Measurements from ENCODE around the gene ARHGAP28.

ARHGAP28 gene

DNA sequence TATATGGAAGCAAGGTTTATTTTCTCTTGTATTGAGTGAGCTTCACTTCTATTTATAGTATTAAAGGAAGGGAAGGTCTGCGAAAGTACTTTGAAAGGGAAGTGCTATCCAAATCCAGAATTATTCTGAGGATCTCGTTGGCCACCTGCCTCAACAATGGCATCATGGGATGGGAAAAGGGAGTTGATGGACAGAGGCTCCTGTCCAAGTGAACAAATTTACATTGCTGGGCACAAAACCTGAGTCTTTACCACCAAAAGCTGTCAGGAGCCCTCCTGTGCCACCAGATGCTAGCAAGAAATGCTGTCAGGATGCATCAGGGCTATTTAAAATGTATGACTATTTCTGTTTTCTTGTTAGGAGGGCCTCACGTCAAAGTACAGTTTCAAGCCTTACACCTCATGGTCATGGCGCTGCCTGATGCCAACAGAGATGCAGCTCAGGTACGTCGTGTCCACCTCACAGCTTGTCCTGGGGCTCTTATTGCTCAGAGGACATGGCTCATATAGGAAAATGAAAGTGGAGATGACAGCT lies 157.3 kb downstream of the ARHGAP28 start:
- Histone ChIP-seq H3K23ac (ENCODE audit: low read length in 2 of 2) (no peak overlapping the region), H3K4ac (ENCODE audit: low read depth in 1 of 2, low read length in 2 of 2) (no peak overlapping the region), H3K36me3 (ENCODE audit: control insufficient read depth in 1 of 2, insufficient read depth in 2 of 2, low read depth in 1 of 2, low read length in 2 of 2) (peaks cover 2 to 35% of the 10 kb centered on the region in 2 experiments), H3K4me2 (ENCODE audit: low read length, poor library complexity, severe bottlenecking) (no peak overlapping the region), H2AK5ac (ENCODE audit: low read length, severe bottlenecking) (no peak overlapping the region), H2AFZ (ENCODE audit: low read depth, low read length) (no peak overlapping the region), H2BK15ac (ENCODE audit: low read depth, poor library complexity, severe bottlenecking) (no peak overlapping the region), H3K27me3 (ENCODE audit: control insufficient read depth in 1 of 2, insufficient read depth in 1 of 2, low read length in 2 of 2) (no peaks in the 10 kb centered on the region), H2BK120ac (ENCODE audit: low read depth, low read length) (no peak overlapping the region), H3K79me1 (replicated peaks; ENCODE audit: low read length, poor library complexity, severe bottlenecking) (no peaks in the 10 kb centered on the region), H3K9me3 (ENCODE audit: control insufficient read depth, low read length) (no peaks in the 10 kb centered on the region), H2BK5ac (ENCODE audit: low read depth, low read length, poor library complexity, severe bottlenecking) (no peak overlapping the region), H3K4me1 (ENCODE audit: control insufficient read depth, insufficient read depth, low read depth, low read length) (no peaks in the 10 kb centered on the region), H3K18ac (ENCODE audit: low read depth in 1 of 2, low read length in 2 of 2) (no peak overlapping the region), H3K4me3 (ENCODE audit: insufficient read depth in 1 of 2, low read depth in 1 of 2, low read length in 2 of 2) (no peak overlapping the region), H2BK12ac (ENCODE audit: low read length in 2 of 2) (no peak overlapping the region), H4K91ac (ENCODE audit: low read length) (no peak overlapping the region), H3K27ac (ENCODE audit: low read length, poor library complexity, severe bottlenecking) (no peak overlapping the region), H3K9ac (ENCODE audit: low read length) (no peak overlapping the region), H4K8ac (ENCODE audit: low read length) (no peak overlapping the region), H3K14ac (ENCODE audit: low read length in 2 of 2) (no peak overlapping the region)
- WGBS, result 79% methylated on average over 6 of the region's 6 CpGs
- no peak for DNase-seq

DNA sequence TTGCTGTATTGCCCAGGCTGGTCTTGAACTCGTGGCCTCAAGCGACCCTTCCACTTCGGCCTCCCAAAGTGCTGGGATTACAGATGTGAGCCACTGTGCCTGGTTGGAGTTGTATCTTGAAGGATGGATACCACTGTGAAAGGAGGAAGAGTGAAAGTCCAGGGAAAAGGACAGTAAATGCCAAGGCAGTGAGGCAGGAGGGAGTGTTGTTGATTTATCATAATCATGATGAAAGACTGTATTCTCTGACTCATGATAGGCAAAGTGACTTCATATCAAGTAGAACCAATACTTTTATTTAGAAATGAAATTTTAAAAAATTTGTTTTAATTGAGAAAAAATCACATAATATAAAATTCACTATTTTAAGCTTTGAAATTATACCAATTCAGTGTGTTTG lies 162.3 kb downstream of the ARHGAP28 start:
- Histone ChIP-seq H2AK5ac (ENCODE audit: low read length, severe bottlenecking) (no peak overlapping the region), H3K27ac (ENCODE audit: low read length, poor library complexity, severe bottlenecking) (no peak overlapping the region), H3K27me3 (ENCODE audit: control insufficient read depth in 1 of 2, insufficient read depth in 1 of 2, low read length in 2 of 2) (no peaks in the 10 kb centered on the region), H3K4ac (ENCODE audit: low read depth in 1 of 2, low read length in 2 of 2) (no peak overlapping the region), H3K18ac (ENCODE audit: low read depth in 1 of 2, low read length in 2 of 2) (no peak overlapping the region), H2BK5ac (ENCODE audit: low read depth, low read length, poor library complexity, severe bottlenecking) (no peak overlapping the region), H4K8ac (ENCODE audit: low read length) (no peak overlapping the region), H3K4me1 (ENCODE audit: control insufficient read depth, insufficient read depth, low read depth, low read length) (no peaks in the 10 kb centered on the region), H3K9me3 (ENCODE audit: control insufficient read depth, low read length) (no peaks in the 10 kb centered on the region), H2BK15ac (ENCODE audit: low read depth, poor library complexity, severe bottlenecking) (no peak overlapping the region), H3K79me1 (replicated peaks; ENCODE audit: low read length, poor library complexity, severe bottlenecking) (no peaks in the 10 kb centered on the region), H3K4me2 (ENCODE audit: low read length, poor library complexity, severe bottlenecking) (no peak overlapping the region), H2AFZ (ENCODE audit: low read depth, low read length) (no peak overlapping the region), H3K23ac (ENCODE audit: low read length in 2 of 2) (no peak overlapping the region), H3K9ac (ENCODE audit: low read length) (no peak overlapping the region), H2BK120ac (ENCODE audit: low read depth, low read length) (no peak overlapping the region), H3K36me3 (ENCODE audit: control insufficient read depth in 1 of 2, insufficient read depth in 2 of 2, low read depth in 1 of 2, low read length in 2 of 2) (peaks cover 5 to 57% of the 10 kb centered on the region in 2 experiments), H3K4me3 (ENCODE audit: insufficient read depth in 1 of 2, low read depth in 1 of 2, low read length in 2 of 2) (no peak overlapping the region), H2BK12ac (ENCODE audit: low read length in 2 of 2) (no peak overlapping the region), H4K91ac (ENCODE audit: low read length) (no peak overlapping the region), H3K14ac (ENCODE audit: low read length in 2 of 2) (no peak overlapping the region)
- no peak for DNase-seq
- 95% methylated on average over 3 of the region's 3 CpGs for WGBS

DNA sequence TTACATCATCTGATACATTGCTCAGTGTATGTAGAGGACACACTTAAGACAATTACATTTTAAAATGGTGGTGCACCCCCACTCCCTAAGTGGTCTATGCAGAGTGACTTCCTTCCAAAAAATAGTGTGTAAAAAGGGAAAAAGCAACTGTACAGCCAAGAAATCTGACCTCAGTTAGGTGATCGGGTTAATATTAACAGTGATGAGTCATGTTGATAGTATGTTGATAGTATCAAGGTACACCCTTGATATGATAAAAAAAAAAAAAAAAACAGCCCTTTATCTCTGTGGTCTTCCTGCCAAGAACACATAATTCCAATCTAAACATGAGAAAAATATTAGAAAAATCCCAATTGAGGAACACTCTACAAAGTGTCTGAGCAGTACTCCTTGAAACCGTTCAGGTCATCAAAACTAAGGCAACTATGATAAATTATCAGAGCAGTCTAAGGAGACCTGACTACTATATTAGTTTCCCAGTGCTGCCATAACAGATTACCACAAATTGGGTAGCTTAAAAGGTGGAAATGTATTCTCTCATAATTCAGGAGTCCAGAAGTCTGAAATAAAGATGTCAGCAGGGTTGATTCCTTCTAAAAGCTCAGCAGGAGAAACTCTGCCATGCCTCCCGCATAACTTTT lies 171.9 kb downstream of the ARHGAP28 start:
- Histone ChIP-seq H2BK5ac (ENCODE audit: low read depth, low read length, poor library complexity, severe bottlenecking) (no peak overlapping the region), H2BK120ac (ENCODE audit: low read depth, low read length) (no peak overlapping the region), H2AK5ac (ENCODE audit: low read length, severe bottlenecking) (no peak overlapping the region), H3K27ac (ENCODE audit: low read length, poor library complexity, severe bottlenecking) (no peak overlapping the region), H3K18ac (ENCODE audit: low read depth in 1 of 2, low read length in 2 of 2) (no peak overlapping the region), H3K23ac (ENCODE audit: low read length in 2 of 2) (no peak overlapping the region), H4K8ac (ENCODE audit: low read length) (no peak overlapping the region), H2AFZ (ENCODE audit: low read depth, low read length) (no peak overlapping the region), H3K4me1 (ENCODE audit: control insufficient read depth, insufficient read depth, low read depth, low read length) (no peaks in the 10 kb centered on the region), H3K14ac (ENCODE audit: low read length in 2 of 2) (no peak overlapping the region), H3K79me1 (replicated peaks; ENCODE audit: low read length, poor library complexity, severe bottlenecking) (no peaks in the 10 kb centered on the region), H3K9me3 (ENCODE audit: control insufficient read depth, low read length) (peaks cover 29% of the 10 kb centered on the region), H4K91ac (ENCODE audit: low read length) (no peak overlapping the region), H3K36me3 (ENCODE audit: control insufficient read depth in 1 of 2, insufficient read depth in 2 of 2, low read depth in 1 of 2, low read length in 2 of 2) (peaks cover 6 to 32% of the 10 kb centered on the region in 2 experiments), H2BK15ac (ENCODE audit: low read depth, poor library complexity, severe bottlenecking) (no peak overlapping the region), H3K4me2 (ENCODE audit: low read length, poor library complexity, severe bottlenecking) (no peak overlapping the region), H2BK12ac (ENCODE audit: low read length in 2 of 2) (no peak overlapping the region), H3K27me3 (ENCODE audit: control insufficient read depth in 1 of 2, insufficient read depth in 1 of 2, low read length in 2 of 2) (no peaks in the 10 kb centered on the region), H3K4ac (ENCODE audit: low read depth in 1 of 2, low read length in 2 of 2) (no peak overlapping the region), H3K9ac (ENCODE audit: low read length) (no peak overlapping the region), H3K4me3 (ENCODE audit: insufficient read depth in 1 of 2, low read depth in 1 of 2, low read length in 2 of 2) (no peak overlapping the region)
- WGBS, result 69% methylated on average over 2 of the region's 3 CpGs
- DNase-seq, result no peak

DNA sequence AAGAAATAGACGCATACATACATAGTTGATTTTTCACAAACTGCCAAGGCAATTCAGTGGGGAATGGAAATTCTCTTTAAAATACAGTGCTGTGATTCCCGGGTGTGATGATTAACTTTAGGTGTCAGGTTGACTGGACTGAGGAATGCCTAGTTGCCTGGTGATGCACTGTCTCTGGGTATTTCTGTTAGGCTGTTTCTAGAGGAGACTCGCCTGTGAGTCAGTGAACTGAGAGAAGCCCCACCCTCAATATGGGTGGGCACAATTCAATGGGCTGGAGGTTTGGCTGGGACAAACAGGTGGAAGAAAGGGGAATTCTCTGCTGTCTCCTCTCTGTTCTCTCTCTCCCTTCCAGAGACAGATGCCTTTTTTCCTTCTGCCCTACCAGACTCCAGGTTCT lies 187.6 kb downstream of the ARHGAP28 start:
- Histone ChIP-seq H3K18ac (ENCODE audit: low read depth in 1 of 2, low read length in 2 of 2) (no peak overlapping the region), H2BK15ac (ENCODE audit: low read depth, poor library complexity, severe bottlenecking) (no peak overlapping the region), H3K27ac (ENCODE audit: low read length, poor library complexity, severe bottlenecking) (peak overlapping the region; percentile 1), H3K36me3 (ENCODE audit: control insufficient read depth in 1 of 2, insufficient read depth in 2 of 2, low read depth in 1 of 2, low read length in 2 of 2) (peaks cover 0 to 16% of the 10 kb centered on the region in 2 experiments), H3K4me1 (ENCODE audit: control insufficient read depth, insufficient read depth, low read depth, low read length) (peaks cover 2% of the 10 kb centered on the region), H2BK12ac (ENCODE audit: low read length in 2 of 2) (no peak overlapping the region), H3K4me2 (ENCODE audit: low read length, poor library complexity, severe bottlenecking) (no peak overlapping the region), H3K23ac (ENCODE audit: low read length in 2 of 2) (no peak overlapping the region), H2AFZ (ENCODE audit: low read depth, low read length) (no peak overlapping the region), H3K4ac (ENCODE audit: low read depth in 1 of 2, low read length in 2 of 2) (no peak overlapping the region), H3K9me3 (ENCODE audit: control insufficient read depth, low read length) (no peaks in the 10 kb centered on the region), H2AK5ac (ENCODE audit: low read length, severe bottlenecking) (no peak overlapping the region), H3K14ac (ENCODE audit: low read length in 2 of 2) (no peak overlapping the region), H2BK120ac (ENCODE audit: low read depth, low read length) (no peak overlapping the region), H4K91ac (ENCODE audit: low read length) (no peak overlapping the region), H3K9ac (ENCODE audit: low read length) (no peak overlapping the region), H3K27me3 (ENCODE audit: control insufficient read depth in 1 of 2, insufficient read depth in 1 of 2, low read length in 2 of 2) (peaks cover 0 to 8% of the 10 kb centered on the region in 2 experiments), H3K4me3 (ENCODE audit: insufficient read depth in 1 of 2, low read depth in 1 of 2, low read length in 2 of 2) (no peak overlapping the region), H2BK5ac (ENCODE audit: low read depth, low read length, poor library complexity, severe bottlenecking) (no peak overlapping the region), H3K79me1 (replicated peaks; ENCODE audit: low read length, poor library complexity, severe bottlenecking) (no peaks in the 10 kb centered on the region), H4K8ac (ENCODE audit: low read length) (no peak overlapping the region)
- 75% methylated on average over 3 of the region's 3 CpGs for WGBS
- no peak for DNase-seq
